ENCODE measurements around the gene BAIAP2.
A peak's percentile ranks its signal among the peaks of the same experiment; 100 is the strongest.

The BAIAP2 gene, protein sequence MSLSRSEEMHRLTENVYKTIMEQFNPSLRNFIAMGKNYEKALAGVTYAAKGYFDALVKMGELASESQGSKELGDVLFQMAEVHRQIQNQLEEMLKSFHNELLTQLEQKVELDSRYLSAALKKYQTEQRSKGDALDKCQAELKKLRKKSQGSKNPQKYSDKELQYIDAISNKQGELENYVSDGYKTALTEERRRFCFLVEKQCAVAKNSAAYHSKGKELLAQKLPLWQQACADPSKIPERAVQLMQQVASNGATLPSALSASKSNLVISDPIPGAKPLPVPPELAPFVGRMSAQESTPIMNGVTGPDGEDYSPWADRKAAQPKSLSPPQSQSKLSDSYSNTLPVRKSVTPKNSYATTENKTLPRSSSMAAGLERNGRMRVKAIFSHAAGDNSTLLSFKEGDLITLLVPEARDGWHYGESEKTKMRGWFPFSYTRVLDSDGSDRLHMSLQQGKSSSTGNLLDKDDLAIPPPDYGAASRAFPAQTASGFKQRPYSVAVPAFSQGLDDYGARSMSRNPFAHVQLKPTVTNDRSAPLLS

DNA sequence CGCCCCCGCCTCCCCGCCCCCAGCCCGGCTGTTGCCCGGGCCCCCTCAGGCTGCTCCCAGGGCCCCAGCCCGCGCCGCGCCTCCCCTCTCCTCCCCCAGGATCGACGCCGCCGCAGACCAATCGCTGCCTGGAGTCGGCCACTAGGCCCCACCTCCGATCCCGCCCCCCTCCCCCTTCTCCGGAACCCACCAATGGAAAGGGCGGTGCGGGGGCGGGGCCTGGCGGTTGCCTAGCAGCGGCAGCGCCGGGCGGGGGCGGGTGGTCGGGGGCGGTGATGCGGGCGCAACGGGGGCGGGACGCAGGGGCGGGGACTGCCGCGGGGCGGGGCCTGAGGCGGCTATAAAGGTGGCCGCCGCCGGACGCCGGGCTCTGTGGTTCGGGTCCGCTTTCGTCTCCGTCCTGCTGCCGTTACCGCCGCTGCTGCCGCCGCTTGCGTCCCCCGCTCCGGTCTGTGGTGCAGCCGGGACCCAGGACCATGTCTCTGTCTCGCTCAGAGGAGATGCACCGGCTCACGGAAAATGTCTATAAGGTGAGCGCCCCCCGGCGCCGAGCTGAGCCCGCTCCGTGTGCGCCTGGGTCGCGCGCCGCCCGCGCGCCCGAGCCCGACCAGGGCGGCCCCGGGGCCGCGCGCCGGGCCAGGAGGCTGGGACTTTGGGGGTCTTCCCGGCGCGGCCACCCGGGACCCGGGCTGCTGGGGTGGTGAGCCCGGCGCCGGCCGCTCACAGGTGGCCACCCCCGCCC, at the start of gene BAIAP2:
BAIAP2 (plus strand) TSS at position 373 of the 742 bp plus-strand sequence; CDS start at position 477, 104 bp downstream.
- DNase-seq (ENCODE audit: low read depth): peak; percentile 87

DNA sequence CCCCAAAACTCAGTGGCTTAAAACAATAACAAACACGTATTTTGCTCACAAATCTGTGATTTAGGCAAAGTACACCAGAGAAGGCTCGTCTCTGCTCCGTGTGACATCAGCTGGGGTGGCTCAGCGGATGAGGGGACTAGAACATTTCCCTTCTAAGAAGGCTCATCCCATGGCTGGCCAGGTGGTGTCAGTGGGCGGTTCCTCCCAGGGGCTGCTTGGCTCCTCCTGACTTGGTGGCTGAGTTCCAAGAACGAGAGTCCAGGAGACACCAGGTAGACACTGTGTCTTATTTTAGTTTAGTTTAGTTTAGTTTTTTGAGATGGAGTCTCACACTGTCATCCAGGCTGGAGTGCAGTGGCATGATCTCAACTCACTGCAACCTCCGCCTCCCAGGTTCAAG, 48.9 kb upstream of the BAIAP2 start:
- DNase-seq (ENCODE audit: low read depth): no peak

DNA sequence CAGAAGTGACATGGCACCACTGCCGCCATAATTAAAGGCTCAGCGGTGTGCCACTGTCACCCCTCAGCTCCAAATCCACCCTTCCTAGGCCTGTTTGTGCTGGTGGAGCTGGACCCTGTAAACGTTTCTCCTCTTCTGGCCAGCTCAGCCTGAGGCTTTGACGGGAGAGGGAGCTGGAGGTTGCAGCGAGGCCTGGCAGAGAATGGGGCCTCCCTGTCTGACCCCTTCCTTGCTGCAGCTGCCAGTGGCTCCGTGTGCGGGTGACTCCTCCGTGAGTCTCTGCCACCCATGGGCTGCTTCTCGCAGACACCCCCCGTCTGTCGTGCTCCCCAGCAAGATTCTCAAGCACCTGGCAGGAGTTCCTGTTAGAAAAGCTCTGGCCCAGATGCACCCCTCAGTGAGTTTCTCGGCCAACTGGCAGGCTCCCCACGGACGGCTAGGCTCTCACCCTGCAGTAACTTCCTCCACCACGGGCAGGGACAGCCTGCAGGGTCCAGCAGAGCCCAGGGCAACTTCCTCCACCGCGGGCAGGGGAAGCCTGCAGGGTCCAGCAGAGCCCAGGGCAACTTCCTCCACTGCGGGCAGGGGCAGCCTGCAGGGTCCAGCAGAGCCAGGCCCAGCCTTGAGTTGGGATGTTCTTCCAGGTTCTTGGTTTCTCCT, 48.0 kb upstream of the BAIAP2 start:
- no peak for DNase-seq (ENCODE audit: low read depth)

DNA sequence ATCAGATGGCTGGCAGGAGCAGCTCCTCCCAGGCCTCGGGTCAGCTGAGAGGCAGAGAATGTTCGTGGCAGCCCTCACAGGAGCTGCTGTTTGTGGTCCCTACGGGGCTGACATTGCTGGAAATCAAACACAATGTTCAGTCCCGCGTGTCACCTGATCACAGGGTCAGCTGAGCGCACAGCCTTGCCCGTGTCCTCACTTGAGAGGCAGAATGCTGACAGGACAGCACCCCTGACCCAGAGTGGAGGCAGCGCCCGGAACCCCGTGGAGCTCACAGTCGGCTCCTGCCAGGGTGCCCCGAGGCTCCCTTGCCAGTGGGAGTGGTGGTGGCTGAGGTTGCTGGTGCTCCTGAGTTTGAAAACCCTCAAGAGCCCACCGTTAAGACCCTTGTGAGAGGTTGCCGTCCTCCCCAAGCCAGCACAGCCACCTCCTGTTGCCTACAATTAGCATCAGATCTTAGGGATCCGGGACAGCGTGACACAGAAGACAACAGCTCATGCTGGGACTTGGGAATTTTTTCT, 47.0 kb upstream of the BAIAP2 start:
- no peak for DNase-seq (ENCODE audit: low read depth)

DNA sequence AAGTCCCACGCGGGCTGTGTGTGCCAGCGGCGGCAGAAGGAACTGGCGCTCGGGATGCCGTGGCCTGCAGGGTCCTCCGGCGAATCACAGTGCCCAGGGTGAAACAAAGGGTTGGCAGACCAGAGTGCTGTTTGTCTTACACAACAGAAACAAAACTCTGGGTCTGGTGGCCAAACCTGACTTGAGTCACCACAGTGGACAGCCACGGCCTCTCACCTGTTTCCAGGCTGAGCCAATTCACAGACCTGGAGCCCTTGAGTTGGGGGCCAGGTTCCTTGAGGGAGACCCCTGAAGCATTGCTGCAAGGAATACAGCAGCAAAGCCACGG, 45.4 kb upstream of the BAIAP2 start:
- DNase-seq (ENCODE audit: low read depth): no peak

DNA sequence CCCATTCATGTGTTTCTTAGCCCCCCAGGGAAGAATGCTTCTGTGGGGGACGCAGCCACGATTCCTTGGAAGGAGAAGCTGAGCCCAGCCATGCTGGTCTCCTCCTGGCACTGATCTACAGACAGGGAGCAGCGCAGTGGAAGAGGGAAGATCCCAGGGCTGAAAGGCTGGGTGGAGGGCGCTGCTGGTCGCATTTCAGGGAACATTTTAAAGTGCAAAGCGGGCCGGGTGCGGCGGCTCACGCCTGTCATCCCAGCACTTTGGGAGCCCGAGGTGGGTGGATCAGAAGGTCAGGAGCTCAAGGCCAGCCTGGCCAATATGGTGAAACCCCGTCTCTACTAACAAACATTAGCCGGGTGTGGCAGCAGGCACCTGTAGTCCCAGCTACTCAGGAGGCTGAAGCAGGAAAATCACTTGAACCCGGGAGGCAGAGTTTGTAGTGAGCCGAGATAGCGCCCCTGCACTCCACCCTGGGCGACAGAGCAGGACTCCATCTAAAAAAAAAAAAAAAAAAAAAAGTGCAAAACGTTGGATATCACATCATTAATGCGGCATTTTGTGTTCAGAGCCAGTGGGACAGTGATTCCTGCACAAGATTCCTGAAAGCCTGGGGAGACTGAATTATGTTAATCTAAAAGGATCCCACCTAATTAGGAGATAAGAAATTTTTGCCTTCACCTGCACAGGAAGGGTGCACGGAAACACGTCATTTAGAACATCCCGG, 43.9 kb upstream of the BAIAP2 start:
- DNase-seq (ENCODE audit: low read depth): no peak

DNA sequence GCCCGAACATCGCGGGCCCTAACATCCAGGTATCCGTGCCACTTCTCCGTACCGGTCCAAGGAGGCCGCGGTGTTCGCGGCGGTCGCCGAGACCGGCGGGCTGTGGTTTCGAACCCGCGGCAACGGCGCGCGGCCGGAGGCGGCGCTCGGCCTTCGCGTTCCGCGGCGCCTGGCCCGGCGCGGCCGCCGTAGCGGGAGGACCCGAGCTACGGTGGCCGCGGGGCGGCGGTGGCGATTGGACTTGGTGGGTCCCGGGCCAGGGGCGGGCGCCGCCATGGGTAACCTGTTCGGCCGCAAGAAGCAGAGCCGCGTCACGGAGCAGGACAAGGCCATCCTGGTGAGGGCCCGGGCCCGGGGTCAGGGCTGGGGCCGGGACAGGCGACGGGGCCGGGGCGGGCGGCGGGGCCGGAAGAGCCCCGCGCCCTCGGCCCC, 43.3 kb upstream of the BAIAP2 start, which contains the start of gene CHMP6:
CHMP6 (plus strand) TSS at position 197 of the 432 bp plus-strand sequence; CDS start at position 275, 78 bp downstream.
- DNase-seq (ENCODE audit: low read depth): peak; percentile 68

DNA sequence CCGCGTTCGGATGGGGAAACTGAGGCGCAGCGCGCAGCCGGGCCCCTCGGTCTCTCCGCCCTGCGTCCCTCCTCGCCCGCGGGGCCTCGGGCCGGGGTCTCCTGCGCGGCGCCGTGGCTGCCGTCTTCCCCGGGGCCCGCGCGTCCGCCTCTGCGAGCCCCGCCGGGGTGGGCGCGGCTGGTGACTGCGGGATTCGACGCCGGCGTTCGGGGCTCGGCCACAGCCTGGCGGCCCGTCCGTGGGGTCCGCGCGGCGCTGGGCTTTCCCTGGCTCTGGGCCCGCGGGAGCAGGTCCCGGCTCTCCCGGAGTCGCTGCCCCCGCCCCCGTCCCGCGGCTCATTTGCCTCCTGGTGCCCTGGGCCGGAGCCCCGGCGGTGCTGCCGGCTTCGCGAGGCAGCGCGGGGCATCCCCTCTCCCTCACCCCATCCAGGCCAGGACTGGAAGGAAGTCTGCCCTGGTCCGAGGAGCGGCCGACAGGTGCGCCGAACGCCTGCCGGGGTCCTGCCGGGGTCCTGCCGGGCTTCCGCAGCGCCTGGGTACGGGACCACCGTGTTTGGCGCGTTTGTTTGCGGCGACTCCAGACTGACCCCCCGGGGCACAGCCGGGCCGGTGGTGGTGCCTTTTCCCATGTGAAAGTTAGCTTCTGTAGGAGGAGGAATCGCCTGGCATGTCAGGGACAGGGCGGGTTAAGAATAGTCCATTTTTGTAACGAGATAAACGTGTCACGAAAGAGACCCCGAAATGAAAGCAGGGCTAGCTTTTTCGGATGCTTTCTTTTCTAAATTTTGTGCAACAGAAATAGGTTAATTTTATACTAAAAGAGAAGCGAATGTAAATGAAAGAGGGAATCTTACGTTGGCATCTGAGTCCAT, 42.6 kb upstream of the BAIAP2 start:
- no peak for DNase-seq (ENCODE audit: low read depth)

DNA sequence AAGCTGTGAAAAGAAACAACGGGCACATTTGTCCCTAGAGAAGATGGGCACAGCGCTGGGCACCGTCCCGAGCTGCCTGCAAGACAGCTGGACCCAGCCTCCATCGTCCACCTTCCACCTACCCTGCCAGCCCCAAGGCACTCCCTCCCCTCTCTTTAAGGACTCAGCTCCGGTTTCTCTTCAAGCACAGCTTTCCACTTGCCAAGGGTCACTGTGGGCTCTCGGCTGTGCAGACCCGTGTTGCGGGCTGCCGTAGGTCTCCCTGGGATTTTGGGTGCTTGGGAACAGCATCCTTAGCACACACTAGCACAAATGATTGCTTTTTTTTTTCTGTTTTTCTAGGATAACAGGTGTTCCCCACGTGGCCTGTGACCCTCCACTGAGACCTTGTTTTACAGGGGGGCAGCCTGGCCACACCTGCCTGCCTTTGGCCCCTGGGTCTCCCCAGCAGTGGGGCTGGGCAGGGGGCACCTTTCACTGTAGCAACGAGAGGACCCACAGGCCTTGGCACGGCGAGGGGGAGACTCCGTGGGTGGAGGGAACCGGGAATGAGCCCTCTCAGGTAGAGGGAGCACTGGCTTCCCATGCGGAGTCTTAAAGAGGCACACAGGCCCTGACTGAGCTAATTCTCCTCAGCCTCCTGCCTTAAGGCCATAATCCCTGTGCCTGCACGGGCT, 41.9 kb upstream of the BAIAP2 start:
- DNase-seq (ENCODE audit: low read depth): no peak

DNA sequence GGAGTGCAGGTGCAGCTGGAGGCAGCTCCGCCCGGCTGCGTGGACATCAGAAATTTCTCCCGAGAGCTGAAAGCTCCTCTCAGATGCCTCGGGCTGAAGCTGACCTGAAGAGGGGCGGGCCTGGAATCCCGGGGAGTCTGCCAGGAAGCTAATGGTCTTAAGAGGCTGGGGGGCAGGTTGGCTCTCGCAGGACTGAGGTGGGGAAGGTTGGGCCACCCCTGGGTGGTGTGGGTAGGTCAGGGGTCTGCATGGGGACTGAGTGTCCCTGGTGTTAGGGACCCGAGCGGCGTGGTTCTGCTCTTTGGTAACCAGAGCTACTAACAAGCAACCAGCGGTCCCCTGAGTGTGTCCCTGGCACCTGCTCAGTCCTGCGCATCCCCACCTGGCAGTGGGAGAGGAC, 39.8 kb upstream of the BAIAP2 start:
- no peak for DNase-seq (ENCODE audit: low read depth)

DNA sequence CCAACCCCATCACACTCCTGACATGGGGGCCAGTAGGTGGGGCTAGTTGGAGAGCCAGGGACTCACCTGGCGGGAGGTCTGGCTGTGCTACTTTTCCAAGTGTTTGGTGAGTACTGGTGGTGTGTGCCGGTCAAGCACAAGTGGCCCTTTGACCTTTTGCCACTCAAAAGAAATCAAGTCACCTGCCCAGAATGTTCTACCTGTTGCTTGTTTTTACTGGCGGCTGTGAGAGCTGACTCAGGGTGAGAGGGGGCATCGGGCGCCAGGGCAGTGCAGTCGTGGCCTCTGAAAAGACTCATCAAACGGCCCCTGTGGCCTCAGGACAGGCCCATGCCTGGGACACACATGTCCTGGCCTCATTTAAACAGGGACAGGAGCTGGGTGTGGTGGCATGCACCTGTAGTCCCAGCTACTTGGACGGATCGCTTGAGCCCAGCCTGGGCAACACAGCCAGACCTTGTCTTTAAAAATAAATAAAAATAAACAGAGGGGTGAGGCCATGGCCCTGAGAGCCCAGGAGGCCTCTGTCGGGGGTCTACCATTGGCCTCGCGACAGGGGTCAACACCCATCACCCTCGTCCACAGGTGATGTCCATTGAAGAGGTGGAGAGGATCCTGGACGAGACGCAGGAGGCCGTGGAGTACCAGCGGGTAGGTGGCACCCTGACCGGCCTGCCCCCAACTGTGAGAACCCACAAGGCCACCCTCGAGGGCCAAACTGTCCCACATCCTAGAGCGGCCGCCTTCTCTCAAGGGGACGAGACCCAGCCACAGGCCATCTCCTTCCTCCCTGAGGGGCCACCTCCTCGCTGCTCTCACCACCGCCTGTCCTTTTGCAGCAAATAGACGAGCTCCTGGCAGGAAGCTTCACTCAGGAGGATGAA, 38.3 kb upstream of the BAIAP2 start:
- no peak for DNase-seq (ENCODE audit: low read depth)

DNA sequence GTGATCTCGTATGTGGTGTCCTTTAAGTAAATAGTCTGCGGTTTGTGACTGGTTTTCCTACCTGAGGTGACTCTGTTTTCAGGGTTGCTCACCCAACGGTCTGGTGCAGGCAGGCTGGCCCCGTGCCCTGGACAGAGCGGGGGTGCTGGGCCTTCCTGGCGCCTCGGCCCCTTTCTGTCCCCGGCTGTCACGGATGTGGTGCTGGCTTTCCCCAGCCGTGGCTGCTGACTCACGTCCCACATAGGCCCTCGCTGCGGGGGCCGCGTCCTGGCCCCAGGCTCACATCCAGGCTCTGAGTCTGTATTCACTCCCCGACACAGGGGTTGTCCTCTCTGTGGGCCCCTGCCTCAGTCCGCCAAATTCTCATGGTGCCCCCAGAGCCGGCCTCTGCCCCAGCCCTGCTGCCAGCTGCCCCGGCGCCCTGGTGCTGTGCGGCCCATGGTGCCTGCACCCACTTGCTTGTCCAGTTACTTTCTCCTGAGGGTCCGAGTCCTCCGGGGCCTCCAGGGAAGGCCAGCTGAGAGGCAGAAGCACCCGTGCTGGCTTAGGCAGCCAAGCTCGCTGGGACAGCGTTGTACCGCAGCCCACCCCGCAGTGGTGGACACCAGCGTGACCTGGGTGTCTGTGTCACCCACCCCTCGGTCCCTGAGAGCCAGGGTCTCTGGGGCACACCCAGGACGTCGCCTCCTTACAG, 37.4 kb upstream of the BAIAP2 start:
- no peak for DNase-seq (ENCODE audit: low read depth)

DNA sequence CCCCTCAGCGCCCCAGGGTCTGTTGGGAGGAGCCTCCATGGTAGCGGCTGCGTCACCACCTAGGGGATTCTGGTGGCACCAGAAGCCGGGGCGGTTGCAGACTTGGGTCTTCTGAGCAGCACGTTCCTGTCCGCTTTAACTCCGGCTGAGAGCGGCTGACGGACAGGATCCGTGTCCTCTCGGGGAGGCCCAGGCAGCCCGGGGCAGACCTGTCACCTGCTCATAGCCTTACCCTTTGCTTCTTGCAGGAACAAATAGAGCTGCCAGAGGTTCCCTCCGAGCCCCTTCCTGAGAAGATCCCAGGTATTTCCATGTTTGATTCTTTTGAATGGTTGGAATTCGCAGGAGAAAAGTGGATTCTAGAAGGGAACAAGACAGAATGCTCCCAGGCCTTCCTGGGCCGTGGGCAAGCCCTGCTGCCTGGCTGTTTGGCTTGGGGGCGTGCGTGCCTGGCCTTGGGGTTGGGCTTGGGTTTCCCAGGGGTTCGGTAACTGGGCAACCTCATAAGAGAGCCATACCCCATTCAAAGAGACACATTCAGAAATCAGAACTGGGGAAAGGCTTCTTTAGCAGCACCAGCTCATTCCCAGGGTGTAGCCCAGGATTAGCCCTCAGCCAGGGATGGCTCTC, 36.7 kb upstream of the BAIAP2 start:
- no peak for DNase-seq (ENCODE audit: low read depth)

DNA sequence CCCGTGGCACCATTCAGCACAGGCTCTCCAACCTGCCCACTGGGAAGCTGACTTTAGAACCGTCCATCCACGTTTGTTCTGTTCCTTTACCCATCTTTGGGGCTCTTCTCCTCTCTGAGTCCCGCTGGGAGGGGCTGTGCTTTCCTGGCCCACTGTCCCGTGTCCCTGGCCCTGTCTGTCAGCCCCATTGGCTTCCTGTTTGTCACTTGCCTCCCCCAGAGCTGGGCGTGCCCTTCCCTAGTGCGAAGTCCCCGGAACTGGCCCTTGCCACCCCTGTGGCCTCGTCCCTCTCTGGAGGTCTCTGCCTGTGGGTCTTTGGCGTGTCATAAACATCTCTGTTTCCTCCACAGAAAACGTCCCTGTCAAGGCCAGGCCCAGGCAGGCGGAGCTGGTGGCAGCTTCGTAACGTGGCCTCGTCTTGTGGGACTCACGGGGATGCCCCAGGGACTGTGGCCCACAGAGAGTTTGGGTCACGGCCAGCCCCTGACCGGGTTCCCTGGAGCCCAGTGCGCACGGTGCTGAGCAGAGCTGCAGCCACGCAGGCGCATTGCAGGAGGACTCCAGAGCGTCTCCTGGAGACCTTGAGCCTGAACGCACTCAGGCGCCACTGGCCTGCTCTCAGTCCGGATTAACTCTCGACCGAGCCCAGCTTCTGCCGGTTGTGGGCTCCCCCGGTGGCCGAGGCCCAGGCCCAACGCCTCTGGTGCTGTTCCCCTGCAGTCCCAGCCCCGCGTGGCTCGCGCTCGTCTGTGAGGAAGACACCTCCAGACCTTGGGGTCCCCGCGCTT, 36.0 kb upstream of the BAIAP2 start:
- DNase-seq (ENCODE audit: low read depth): no peak

DNA sequence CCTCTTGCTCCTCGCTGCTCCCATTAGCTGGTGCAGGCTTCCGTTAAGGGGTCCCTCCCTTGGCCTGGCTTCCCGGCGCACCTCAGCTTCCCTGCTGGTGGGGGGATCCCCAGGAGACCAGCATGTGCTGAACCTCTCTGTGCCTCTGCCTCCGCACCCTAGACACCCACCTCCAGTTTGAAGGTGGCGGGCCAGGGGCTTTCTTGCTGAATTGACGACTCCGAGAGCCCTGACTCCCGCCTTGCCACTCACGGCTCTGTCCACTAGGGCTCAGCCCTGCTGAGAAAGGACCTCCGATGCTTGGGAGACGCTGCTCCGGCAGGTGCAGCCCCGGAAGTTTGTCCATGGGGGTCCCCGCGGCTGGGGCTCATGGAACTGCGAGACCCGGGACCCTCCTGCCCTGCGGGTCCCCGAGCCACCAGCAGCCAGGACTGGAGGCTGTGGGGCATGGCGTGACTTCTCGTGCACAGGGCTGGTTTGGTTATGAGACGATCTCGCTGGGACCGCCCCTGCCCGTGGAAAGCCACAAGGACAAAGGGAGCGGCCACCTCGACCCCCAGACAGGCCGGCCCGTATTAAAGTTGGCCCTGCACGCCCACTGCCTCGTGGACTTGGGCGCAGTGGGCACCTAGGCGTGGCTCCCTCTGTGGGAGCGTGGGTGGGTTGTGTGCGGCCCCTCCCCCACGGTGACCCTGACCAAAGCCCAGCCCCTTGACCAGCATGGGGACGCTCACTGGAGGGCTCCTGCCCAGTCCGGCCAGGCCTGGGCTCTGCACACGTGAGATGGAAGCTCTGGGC, 35.2 kb upstream of the BAIAP2 start:
- no peak for DNase-seq (ENCODE audit: low read depth)

DNA sequence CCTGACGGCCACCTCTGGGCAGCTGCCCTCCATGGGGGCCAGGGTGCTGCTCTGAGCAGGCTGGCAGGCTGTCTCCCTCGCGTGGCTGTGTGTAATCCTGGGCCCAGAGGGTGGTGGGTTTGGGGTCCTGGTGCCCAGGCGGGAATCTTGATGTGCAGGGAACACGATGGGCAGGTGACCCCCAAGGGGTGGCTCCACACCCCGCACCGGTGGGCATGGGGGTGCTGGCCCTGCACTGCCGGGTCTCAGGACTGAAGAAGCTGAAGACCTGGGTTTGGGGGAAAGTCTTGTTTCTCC, 34.7 kb upstream of the BAIAP2 start:
- no peak for DNase-seq (ENCODE audit: low read depth)
